Kidney epithelial cell (primary cell): ENCODE measurements around the gene AKT2. TPM values are rescaled to one million over a fixed set of nuclear protein-coding genes. Genes with fewer than 3 reads are reported as not detected.

ENCODE experiments used
- DNase-seq: peaks from one replicate; pipeline ENCODE4 v3.0.0-alpha.2; 2010; ENCODE audit warnings: low read depth
- H3K27me3 ChIP-seq: 2 replicates; pipeline ENCODE4 v1.6.0; 2011; ENCODE audit warnings: low read length; ENCODE audit not compliant: control insufficient read depth, insufficient read depth
- H3K36me3 ChIP-seq: 2 replicates; pipeline ENCODE4 v1.5.1; 2011; ENCODE audit warnings: low read length; ENCODE audit not compliant: control insufficient read depth, insufficient read depth
- H3K4me3 ChIP-seq: 2 replicates; pipeline ENCODE4 v1.5.1; 2011; ENCODE audit warnings: low read depth, mild to moderate bottlenecking, control low read depth, low read length
- total RNA-seq: library from RNA; depleted of rRNA; stranded (reverse); fragments of >200 nt; gene quantifications from 2 replicates; pipeline ENCODE4 v1.2.3, GENCODE V29; 2015
- TF ChIP-seq, protein P1 (sequence below): IDR thresholded peaks from 2 replicates; pipeline ENCODE4 v1.5.1; 2011; ENCODE audit warnings: mild to moderate bottlenecking, moderate library complexity, low read length, control low read depth, inconsistent platforms; ENCODE audit not compliant: insufficient read depth, poor library complexity, severe bottlenecking

Gene AKT2
- total RNA-seq, 1 donor from 2014 or later = 73.5 TPM

DNA sequence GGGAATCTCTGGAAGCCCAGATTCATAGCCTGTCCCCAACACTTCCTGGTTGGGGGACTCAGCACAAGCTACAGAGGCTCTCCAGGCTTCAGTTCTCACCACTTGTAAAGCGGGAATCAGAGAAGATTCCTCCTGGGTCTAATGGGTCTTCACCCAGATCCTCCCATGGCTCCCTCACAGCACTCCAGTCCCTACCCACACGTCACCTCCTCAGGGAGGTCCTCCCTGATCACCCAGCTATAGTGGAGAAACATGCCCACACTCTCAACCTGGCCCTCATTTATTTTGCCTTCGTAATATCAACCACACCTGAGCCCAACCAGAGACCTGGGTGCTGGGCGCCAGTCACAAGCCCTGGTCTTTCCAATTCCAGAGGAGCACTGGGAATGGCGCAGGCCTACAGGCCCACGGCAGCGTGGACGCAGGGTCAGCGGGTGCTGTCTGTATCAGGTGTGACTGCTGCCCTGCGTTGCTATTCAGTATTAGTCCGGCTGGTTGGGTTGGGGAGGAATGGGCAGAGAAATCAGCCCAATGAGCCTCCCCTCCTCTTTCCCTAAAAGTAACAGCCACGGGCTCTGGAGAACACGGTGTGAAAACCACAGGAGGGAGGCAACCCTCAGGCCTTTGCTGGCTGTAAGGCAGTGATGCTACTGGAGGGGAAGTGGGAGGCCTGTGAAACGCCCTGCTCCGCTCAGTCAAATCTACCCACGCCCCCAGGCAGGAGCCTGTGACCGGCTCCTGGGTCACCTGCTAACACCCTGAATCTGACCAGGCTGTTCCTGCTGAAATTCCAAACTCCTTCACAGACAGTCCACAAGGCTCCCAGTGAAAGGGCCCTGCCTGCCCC is 5.2 kb downstream of the AKT2 start:
- TF ChIP-seq, protein P1, sequence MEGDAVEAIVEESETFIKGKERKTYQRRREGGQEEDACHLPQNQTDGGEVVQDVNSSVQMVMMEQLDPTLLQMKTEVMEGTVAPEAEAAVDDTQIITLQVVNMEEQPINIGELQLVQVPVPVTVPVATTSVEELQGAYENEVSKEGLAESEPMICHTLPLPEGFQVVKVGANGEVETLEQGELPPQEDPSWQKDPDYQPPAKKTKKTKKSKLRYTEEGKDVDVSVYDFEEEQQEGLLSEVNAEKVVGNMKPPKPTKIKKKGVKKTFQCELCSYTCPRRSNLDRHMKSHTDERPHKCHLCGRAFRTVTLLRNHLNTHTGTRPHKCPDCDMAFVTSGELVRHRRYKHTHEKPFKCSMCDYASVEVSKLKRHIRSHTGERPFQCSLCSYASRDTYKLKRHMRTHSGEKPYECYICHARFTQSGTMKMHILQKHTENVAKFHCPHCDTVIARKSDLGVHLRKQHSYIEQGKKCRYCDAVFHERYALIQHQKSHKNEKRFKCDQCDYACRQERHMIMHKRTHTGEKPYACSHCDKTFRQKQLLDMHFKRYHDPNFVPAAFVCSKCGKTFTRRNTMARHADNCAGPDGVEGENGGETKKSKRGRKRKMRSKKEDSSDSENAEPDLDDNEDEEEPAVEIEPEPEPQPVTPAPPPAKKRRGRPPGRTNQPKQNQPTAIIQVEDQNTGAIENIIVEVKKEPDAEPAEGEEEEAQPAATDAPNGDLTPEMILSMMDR = no peak
- Histone ChIP-seq H3K27me3 (no peaks in the 10 kb centered on the region), H3K4me3 (no peak overlapping the region), H3K36me3 (peaks cover 1% of the 10 kb centered on the region)
- no peak for DNase-seq

DNA sequence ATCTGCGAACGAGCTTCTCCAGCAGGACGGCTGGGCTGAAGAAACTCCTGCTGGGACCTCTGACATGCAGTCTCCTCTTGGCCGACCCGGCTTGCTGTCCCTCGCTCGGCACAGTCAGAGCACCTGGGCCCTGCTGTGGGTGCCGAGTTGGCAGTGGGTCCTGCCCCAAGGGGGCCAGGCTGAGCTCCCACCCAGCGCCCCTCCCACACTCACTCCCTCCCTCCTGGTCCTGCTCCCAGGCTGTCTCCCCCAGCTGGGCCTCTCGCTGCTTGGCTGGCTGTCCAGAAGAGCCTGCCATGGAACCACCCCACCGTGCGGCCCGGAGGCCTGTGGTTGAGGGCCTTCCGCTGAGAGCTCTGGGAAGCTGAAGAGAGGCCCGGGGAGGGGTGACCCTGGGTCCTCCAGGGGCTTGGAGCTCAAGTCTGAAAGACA is 6.0 kb downstream of the AKT2 start:
- TF ChIP-seq, protein P1 = no peak
- no peak for DNase-seq
- no peaks in the 10 kb centered on the region for H3K27me3 ChIP-seq
- H3K36me3 ChIP-seq = peaks cover 1% of the 10 kb centered on the region
- no peak overlapping the region for H3K4me3 ChIP-seq

DNA sequence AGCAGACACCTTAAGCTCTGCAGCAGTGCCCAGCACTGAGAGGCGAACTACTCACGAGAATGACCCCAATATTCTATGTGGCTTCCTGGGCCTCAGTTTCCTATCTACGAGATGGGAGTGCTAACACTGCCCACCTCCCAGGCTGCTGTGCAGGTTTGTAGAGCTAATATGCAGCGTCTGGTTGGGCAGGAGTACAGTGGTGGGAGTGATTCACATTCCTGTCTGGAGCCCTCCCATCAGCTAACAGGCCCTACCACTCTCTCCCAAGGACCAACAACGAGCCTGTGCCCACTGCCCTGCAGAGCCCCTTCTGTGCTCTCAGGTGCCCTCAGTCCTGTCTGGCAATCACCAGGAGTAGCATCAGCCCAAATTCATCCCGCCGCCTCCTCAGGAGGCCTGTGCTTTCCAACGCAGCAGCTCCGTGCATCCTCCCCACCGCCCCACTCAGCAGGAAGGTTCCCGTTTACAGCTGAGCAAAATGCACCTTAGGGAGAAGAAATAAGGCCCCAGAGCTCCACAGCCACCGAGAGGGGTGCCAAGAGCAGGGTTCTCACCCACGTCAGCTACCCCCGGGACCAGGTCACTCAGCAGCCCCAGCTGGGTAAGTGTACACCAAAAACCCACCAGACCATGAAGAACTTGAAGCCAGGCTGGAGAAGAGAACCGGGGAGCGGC is 6.6 kb downstream of the AKT2 start:
- Histone ChIP-seq H3K27me3 (no peaks in the 10 kb centered on the region), H3K4me3 (no peak overlapping the region), H3K36me3 (peaks cover under 1% of the 10 kb centered on the region)
- DNase-seq = no peak
- TF ChIP-seq, protein P1 = no peak

DNA sequence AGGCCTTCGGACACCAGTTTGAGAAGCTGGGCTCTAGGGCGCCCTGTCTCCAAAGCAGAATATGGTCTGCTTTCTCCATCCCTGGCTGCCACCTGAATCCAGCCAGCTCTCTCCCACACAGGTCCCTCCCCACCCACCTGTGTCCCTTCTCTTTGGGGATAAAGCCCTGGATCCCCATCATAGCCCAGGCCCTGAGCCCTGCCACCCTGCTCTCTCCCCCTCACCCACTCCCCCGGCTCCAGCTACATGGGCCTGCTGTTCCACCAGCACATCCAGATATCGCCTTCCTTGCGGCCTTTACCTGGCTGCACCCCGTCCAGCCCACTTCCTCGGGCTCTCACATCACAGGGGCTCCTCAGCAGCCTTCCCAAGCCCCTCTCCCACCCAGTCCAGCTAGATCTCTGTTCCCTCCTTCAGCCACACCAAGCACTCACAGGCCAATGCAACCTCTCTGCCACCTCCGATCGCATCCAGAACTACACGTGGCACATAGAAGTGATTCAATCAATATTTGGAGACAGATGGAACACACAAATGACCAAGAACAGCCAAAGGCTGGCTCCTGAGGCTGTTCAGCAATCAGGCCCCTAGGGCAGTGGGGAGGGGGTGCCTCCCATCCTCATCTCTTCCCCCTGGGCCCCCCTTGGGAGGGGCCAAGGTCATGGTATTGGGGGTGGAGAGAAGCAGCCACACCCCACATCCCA is 7.6 kb downstream of the AKT2 start:
- no peak for DNase-seq
- TF ChIP-seq, protein P1 = no peak
- H3K27me3 ChIP-seq = no peaks in the 10 kb centered on the region
- H3K4me3 ChIP-seq = no peak overlapping the region
- no peaks in the 10 kb centered on the region for H3K36me3 ChIP-seq

DNA sequence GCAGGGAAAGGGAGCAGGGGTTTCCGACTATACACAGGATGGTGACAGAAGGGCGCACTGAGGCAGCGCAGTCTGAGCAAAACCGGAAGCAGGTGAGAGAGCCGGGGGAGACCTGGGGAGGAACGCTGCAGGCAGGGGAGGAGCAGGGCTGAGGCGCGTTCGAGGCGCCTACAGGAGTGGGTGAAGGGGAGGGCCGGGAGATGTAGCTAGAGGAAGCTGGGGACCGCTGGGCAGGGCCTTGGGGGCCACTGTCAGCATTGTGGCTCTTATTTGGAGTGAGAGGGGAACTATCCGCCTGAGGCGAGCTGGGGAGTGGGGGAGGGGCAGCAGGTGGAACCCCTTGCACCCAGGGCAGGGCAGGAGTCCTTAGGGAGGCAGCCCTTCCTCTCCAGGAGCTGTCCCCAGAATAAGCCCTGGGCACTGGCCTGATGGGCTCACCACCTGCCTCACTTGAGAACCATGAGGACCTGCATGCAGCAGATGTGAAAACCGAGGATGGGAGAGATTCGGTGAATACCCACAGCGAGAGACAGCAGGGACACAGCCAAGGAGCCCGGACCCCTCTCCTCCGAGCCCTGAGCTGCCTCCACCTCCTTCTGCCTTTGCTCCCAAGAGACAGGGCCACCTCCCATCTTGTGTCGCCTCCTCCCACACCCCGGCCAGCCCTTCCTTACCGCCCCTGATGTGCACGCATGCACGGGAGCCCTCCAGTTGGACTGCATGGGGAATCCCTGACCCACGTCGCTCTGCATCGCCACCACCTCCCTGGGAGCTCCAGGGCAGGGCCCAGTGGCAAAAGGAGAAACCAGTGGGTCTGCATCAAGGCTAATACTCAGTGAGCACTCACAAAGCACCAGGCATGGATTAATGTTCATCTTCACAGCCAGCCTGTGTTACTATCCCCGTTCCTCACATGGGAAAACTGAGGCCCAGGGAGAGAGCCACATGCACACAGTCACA is 10.3 kb downstream of the AKT2 start:
- TF ChIP-seq, protein P1 = no peak
- no peaks in the 10 kb centered on the region for H3K27me3 ChIP-seq
- H3K36me3 ChIP-seq = peaks cover 2% of the 10 kb centered on the region
- no peak overlapping the region for H3K4me3 ChIP-seq
- no peak for DNase-seq
